PC-3 (cell line): ENCODE data around the gene COL10A1.

ENCODE experiments used
- EZH2 ChIP-seq: fragments of 300-600 bp; sonication (generic); IDR thresholded peaks from one replicate; pipeline ENCODE4 v1.6.1; 2017; ENCODE audit warnings: antibody characterized with exemption, mild to moderate bottlenecking, low read length; ENCODE audit not compliant: unreplicated experiment
- EZH2phosphoT487 ChIP-seq: fragments of 300-600 bp; sonication (generic); IDR thresholded peaks from 2 replicates; pipeline ENCODE4 v1.6.1; 2018; ENCODE audit warnings: mild to moderate bottlenecking, antibody characterized with exemption, low read length, borderline replicate concordance
- TF ChIP-seq, protein P1 (sequence below): fragments of 300-600 bp; sonication (generic); conservative IDR thresholded peaks from 2 replicates; pipeline ENCODE4 v1.5.1; 2017; ENCODE audit warnings: antibody characterized with exemption, low read depth, mild to moderate bottlenecking, low read length

- TF ChIP-seq, protein P1, sequence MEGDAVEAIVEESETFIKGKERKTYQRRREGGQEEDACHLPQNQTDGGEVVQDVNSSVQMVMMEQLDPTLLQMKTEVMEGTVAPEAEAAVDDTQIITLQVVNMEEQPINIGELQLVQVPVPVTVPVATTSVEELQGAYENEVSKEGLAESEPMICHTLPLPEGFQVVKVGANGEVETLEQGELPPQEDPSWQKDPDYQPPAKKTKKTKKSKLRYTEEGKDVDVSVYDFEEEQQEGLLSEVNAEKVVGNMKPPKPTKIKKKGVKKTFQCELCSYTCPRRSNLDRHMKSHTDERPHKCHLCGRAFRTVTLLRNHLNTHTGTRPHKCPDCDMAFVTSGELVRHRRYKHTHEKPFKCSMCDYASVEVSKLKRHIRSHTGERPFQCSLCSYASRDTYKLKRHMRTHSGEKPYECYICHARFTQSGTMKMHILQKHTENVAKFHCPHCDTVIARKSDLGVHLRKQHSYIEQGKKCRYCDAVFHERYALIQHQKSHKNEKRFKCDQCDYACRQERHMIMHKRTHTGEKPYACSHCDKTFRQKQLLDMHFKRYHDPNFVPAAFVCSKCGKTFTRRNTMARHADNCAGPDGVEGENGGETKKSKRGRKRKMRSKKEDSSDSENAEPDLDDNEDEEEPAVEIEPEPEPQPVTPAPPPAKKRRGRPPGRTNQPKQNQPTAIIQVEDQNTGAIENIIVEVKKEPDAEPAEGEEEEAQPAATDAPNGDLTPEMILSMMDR: no peak
- TF ChIP-seq EZH2phosphoT487 (no peak), EZH2 (no peak)
Measured at GRCh38 chr6:116078945-116079344, 47.0 kb downstream of the COL10A1 start.
